A204.1 (cell line): ENCODE data around the gene TSACC.
"Not testable (repeated sequence)": the region's sequence is repeated elsewhere in the genome, so short reads cannot be mapped to it uniquely, and the experiment has no call there.

Experiments
- FAIRE-seq: peaks from 2 replicates; lab custom pipeline; 2012; peaks lifted over from hg19 to GRCh38; lab: Jason Lieb, UNC

TSACC gene

GRCh38 chr1:156338180-156338976 lies at the start of gene TSACC, which contains the start of gene CCT3:
TSACC (plus strand) TSS chr1:156338526; CDS start chr1:156339758, 1,232 bp downstream.
CCT3 (minus strand) TSS chr1:156338292; CDS start chr1:156338184, 108 bp downstream.
- FAIRE-seq: peak; percentile 96

- no peak for FAIRE-seq
Measured at GRCh38 chr1:156289857-156290256, 48.5 kb upstream of the TSACC start.

GRCh38 chr1:156291226-156292061 lies 46.9 kb upstream of the TSACC start:
- FAIRE-seq: no peak

GRCh38 chr1:156293098-156293434 lies 45.3 kb upstream of the TSACC start:
- FAIRE-seq: no peak

- no peak for FAIRE-seq
Measured at GRCh38 chr1:156293895-156294294, 44.4 kb upstream of the TSACC start.

- peak; percentile 30 for FAIRE-seq
Measured at GRCh38 chr1:156295391-156295947, 42.9 kb upstream of the TSACC start, which contains the start of gene GLMP. GLMP (minus strand) TSS chr1:156295679; CDS start chr1:156295645, 34 bp downstream.

- FAIRE-seq: no peak
Measured at GRCh38 chr1:156298852-156299357, 39.4 kb upstream of the TSACC start, which contains the start of gene VHLL. VHLL (minus strand) TSS chr1:156299307; CDS start chr1:156299189, 118 bp downstream.

GRCh38 chr1:156303241-156303640 lies 35.1 kb upstream of the TSACC start:
- no peak for FAIRE-seq

- FAIRE-seq: no peak
Measured at GRCh38 chr1:156305215-156305614, 33.1 kb upstream of the TSACC start.

GRCh38 chr1:156308078-156308477 lies 30.2 kb upstream of the TSACC start:
- no peak for FAIRE-seq

GRCh38 chr1:156310962-156311361 lies 27.4 kb upstream of the TSACC start:
- no peak for FAIRE-seq

GRCh38 chr1:156316909-156317308 lies 21.4 kb upstream of the TSACC start:
- FAIRE-seq: no peak

- peak; percentile 9 for FAIRE-seq
Measured at GRCh38 chr1:156319664-156320063, 18.7 kb upstream of the TSACC start.

- no peak for FAIRE-seq
Measured at GRCh38 chr1:156320560-156320959, 17.8 kb upstream of the TSACC start.

GRCh38 chr1:156323179-156323578 lies 15.1 kb upstream of the TSACC start:
- FAIRE-seq: not testable (repeated sequence)

- FAIRE-seq: no peak
Measured at GRCh38 chr1:156336242-156336641, 2.1 kb upstream of the TSACC start.

- FAIRE-seq: no peak
Measured at GRCh38 chr1:156337052-156337887, 1.1 kb upstream of the TSACC start.

GRCh38 chr1:156337888-156338179 lies 492 bp upstream of the TSACC start:
- FAIRE-seq: no peak

GRCh38 chr1:156342166-156342955 lies 4.0 kb downstream of the TSACC start:
- FAIRE-seq: no peak

- FAIRE-seq: no peak
Measured at GRCh38 chr1:156344409-156344808, 6.1 kb downstream of the TSACC start.

- FAIRE-seq: not testable (repeated sequence)
Measured at GRCh38 chr1:156346035-156346434, 7.7 kb downstream of the TSACC start.
